Heart left ventricle (tissue), 16 donors: ENCODE data around the gene PLOD2. TPM values are rescaled to one million over a fixed set of nuclear protein-coding genes. Genes with fewer than 3 reads are reported as not detected.
A peak's percentile ranks its signal among the peaks of the same experiment; 100 is the strongest.

Experiments used
- ATAC-seq, 4 donors: fragments of 200-7000 bp; cut with Tn5 transposase; one replicate each; pipeline ENCODE4 v1.9.1; 2020 to 2022; ENCODE audit warnings: moderate library complexity in 4 of 4, mild to moderate bottlenecking in 3 of 4, moderate number of reproducible peaks in 1 of 4
- DNase-seq, 5 donors: peaks; one replicate each; pipeline ENCODE4 v3.0.0-alpha.2; 2020
- H3K27ac ChIP-seq, 12 donors: fragments of 200-600 bp; sonication (generic) in 4 of 12; one replicate each; pipeline versions ENCODE4 v1.5.0 to v1.8.0; 2016 to 2022; ENCODE audit warnings: mild to moderate bottlenecking in 2 of 12
- H3K27me3 ChIP-seq, 9 donors: fragments of 200-600 bp; sonication (generic) in 2 of 9; one replicate each; pipeline versions ENCODE4 v1.5.1 to v1.8.0; 2016 to 2022; ENCODE audit warnings: mild to moderate bottlenecking in 3 of 9
- H3K36me3 ChIP-seq, 9 donors: fragments of 200-600 bp; sonication (generic) in 2 of 9; one replicate each; pipeline versions ENCODE4 v1.5.0 to v1.8.0; 2018 to 2022; ENCODE audit warnings: mild to moderate bottlenecking in 2 of 9
- H3K4me1 ChIP-seq, 12 donors: fragments of 200-600 bp; sonication (generic) in 4 of 12; one replicate each; pipeline versions ENCODE4 v1.5.0 to v1.8.0; 2016 to 2022; ENCODE audit warnings: mild to moderate bottlenecking in 3 of 12
- H3K4me3 ChIP-seq, 12 donors: fragments of 200-600 bp; sonication (generic) in 4 of 12; one replicate each; pipeline versions ENCODE4 v1.5.0 to v1.8.0; 2017 to 2022; ENCODE audit warnings: mild to moderate bottlenecking in 9 of 12, moderate library complexity in 4 of 12
- H3K9me3 ChIP-seq, 12 donors: fragments of 200-600 bp; sonication (generic) in 4 of 12; one replicate each; pipeline versions ENCODE4 v1.5.0 to v1.8.0; 2016 to 2022; ENCODE audit warnings: mild to moderate bottlenecking in 1 of 12
- CTCF ChIP-seq, 12 donors: fragments of 200-600 bp; sonication (generic) in 4 of 12; IDR thresholded peaks; one replicate each; pipeline versions ENCODE4 v1.5.0 to v1.8.0; 2018 to 2022; ENCODE audit warnings: antibody characterized with exemption in 12 of 12, mild to moderate bottlenecking in 5 of 12
- POLR2A ChIP-seq, 2 donors: fragments of 450-650 bp; IDR thresholded peaks; one replicate each; pipeline ENCODE4 v1.6.1; 2017; ENCODE audit warnings: antibody characterized with exemption in 2 of 2, mild to moderate bottlenecking in 2 of 2, moderate library complexity in 2 of 2
- WGBS, 4 donors: extraction: QIAGEN DNeasy Blood & Tissue Kit in 2 of 4; methylation state at CpG; one replicate each; pipeline versions ENCODE4 v1.1.5 to v1.1.7; 2013 to 2018; 5-methylcytosine and 5-hydroxymethylcytosine counted together
- intact Hi-C, 10 donors: fragments of 100-400 bp; cut with DNase I; formaldehyde crosslinking; loops; one replicate each; pipeline versions ENCODE4 v1.11.1 to v1.14.2; 2022
- polyA plus RNA-seq, 2 donors: library from polyadenylated mRNA; stranded (reverse); fragments of 200-250 nt; gene quantifications; one replicate each; pipeline ENCODE4 v1.2.3, GENCODE V29; 2013
- total RNA-seq, 9 donors: library from RNA; depleted of rRNA in 2 of 9; stranded (reverse); fragments of >200 nt in 2 of 9; fragmentation: NEBNext Ultra II Directional in 3 of 9; extraction: Animal tissue kit (Norgen Biotek cat#: 25700) in 3 of 9; gene quantifications; one replicate each; pipeline versions ENCODE4 v1.1.0 to v1.2.4, GENCODE V29; 2016 to 2023
- donor health status: ischemic (EF 13 %, LVEDD 7.1; RV severe dilation, severe dysfunction).
- donor health status: healthy with polysubstance abuse.
- donor health status: DM: no; HTN: yes; CAD: no.
- donor health status: DM: no; HTN: no; CAD: no.
- donor health status: ischemic (EF 25% LVEDD 6.9; RV normal size, moderate dysfunction).
- donor health status: ischemic (EF 25% LVEDD 5.7; RV mildly dilated, moderate dysfunction).
- donor health status: healthy.
- donor health status: DM: yes; HTN: yes; CAD: no.
- donor health status: ischemic (EF 35%, LVEDD 5.7; RV mildly dilated, moderate dysfunction).
- donor health status: nonischemic (EF 11% LVEDD 7.7; RV severe dilation, severe dysfunction).
- donor health status: DM: yes; HTN: yes; CAD: no.
- donor health status: PGD.
- donor health status: ischemic (EF 29% LVEDD 5.4; RV normal size, mild dysfunction).
- donor health status: nonischemic (EF 23%, LVEDD 6.1; RV moderate dilation, normal function).

Gene PLOD2
- total and polyA plus RNA-seq, 11 donors = 6.8 to 33.0 (median 17.9) TPM

- Histone ChIP-seq H3K36me3 (peaks cover 0 to 61% (median 25%) of the 10 kb centered on the region in 9 donors), H3K4me3 (no peak overlapping the region), H3K27me3 (no peaks in the 10 kb centered on the region), H3K4me1 (peaks cover 0 to 21% (median 3%) of the 10 kb centered on the region in 12 donors), H3K27ac (no peak overlapping the region), H3K9me3 (peaks cover 0 to 3% (median 0%) of the 10 kb centered on the region in 12 donors)
- no peak for TF ChIP-seq CTCF (IDR thresholded peaks at IDR 0.05)
- no peak for TF ChIP-seq POLR2A (IDR thresholded peaks at IDR 0.05)
- intact Hi-C loops = loop anchor here in 4 of 10 donors (2.0 to 5.0 kb wide), 2 partner anchors 89 to 91 kb away; partner anchors contain the start of gene PLOD2 (in 4 of the 4)
- ATAC-seq (peak in 1 of 4 donors; percentile 24), DNase-seq (no peak)
- 57 to 72% (median 61%) methylated on average over 2 of the region's 2 CpGs for WGBS, 4 donors
These were observed 89.4 kb downstream of the PLOD2 start for GRCh38 chr3:146071632-146072031.

GRCh38 chr3:146067048-146067447 is 93.9 kb downstream of the PLOD2 start:
- H3K27me3 ChIP-seq = no peaks in the 10 kb centered on the region
- H3K9me3 ChIP-seq = no peaks in the 10 kb centered on the region
- H3K4me1 ChIP-seq = peaks cover 0 to 6% (median 0%) of the 10 kb centered on the region in 12 donors
- intact Hi-C loops = loop anchor here in 8 of 10 donors (2.0 to 10.0 kb wide), 8 partner anchors 95 to 510 kb away; partner anchors contain the start of gene PLOD2 (in 2 of the 8)
- no peak overlapping the region for H3K27ac ChIP-seq
- no peak for ATAC-seq
- no peak overlapping the region for H3K4me3 ChIP-seq
- TF ChIP-seq POLR2A (IDR thresholded peaks at IDR 0.05) = no peak
- no peak for DNase-seq
- whole genome bisulfite sequencing, 4 donors = 92 to 97% (median 94%) methylated on average over 3 of the region's 3 CpGs
- peaks cover 0 to 45% (median 22%) of the 10 kb centered on the region in 9 donors for H3K36me3 ChIP-seq

GRCh38 chr3:146065573-146066006 is 95.4 kb downstream of the PLOD2 start:
- H3K27ac ChIP-seq = no peak overlapping the region
- H3K4me1 ChIP-seq = peaks cover 0 to 3% (median 0%) of the 10 kb centered on the region in 12 donors
- peaks cover 0 to 34% (median 15%) of the 10 kb centered on the region in 9 donors for H3K36me3 ChIP-seq
- H3K4me3 ChIP-seq = no peak overlapping the region
- intact Hi-C loops = loop anchor here in 9 of 10 donors (2.0 to 10.0 kb wide), 9 partner anchors 97 to 512 kb away; partner anchors contain the start of gene PLOD2 (in 2 of the 9)
- H3K9me3 ChIP-seq = no peaks in the 10 kb centered on the region
- DNase-seq = no peak
- H3K27me3 ChIP-seq = no peaks in the 10 kb centered on the region
- ATAC-seq = no peak
- TF ChIP-seq CTCF (IDR thresholded peaks at IDR 0.05) (peak; percentile 66 to 89 (median 80)), POLR2A (IDR thresholded peaks at IDR 0.05) (no peak)
- 36 to 46% (median 42%) methylated on average over 2 of the region's 2 CpGs for WGBS, 4 donors

GRCh38 chr3:146058241-146058640 is 102.7 kb downstream of the PLOD2 start:
- Histone ChIP-seq H3K27ac (no peak overlapping the region), H3K4me1 (peaks cover 0 to 7% (median 0%) of the 10 kb centered on the region in 12 donors), H3K4me3 (no peak overlapping the region), H3K27me3 (no peaks in the 10 kb centered on the region), H3K36me3 (no peaks in the 10 kb centered on the region), H3K9me3 (no peaks in the 10 kb centered on the region)
- intact Hi-C loops = loop anchor here in 1 of 10 donors (10.0 kb wide), 1 partner anchor 527 kb away; no protein-coding TSS in a partner anchor
- no peak for ATAC-seq
- 89 to 93% (median 91%) methylated on average over 2 of the region's 2 CpGs for WGBS, 4 donors
- no peak for TF ChIP-seq POLR2A (IDR thresholded peaks at IDR 0.05)
- no peak for TF ChIP-seq CTCF (IDR thresholded peaks at IDR 0.05)
- no peak for DNase-seq
